IMR-90 (cell line): ENCODE measurements around the gene DDX10. TPM values are rescaled to one million over a fixed set of nuclear protein-coding genes. Genes with fewer than 3 reads are reported as not detected.

ENCODE experiments used
- ATAC-seq: fragments of 200-7000 bp; cut with Tn5 transposase; 2 replicates; pipeline ENCODE4 v1.9.1; 2020; ENCODE audit warnings: low read depth, mild to moderate bottlenecking, moderate library complexity
- BruUV-seq: library from RNA; stranded (reverse); fragments of 400-500 nt; replicated peaks from 2 replicates; lab custom pipeline; 2021; lab: Mats Ljungman, UMichigan
- CTCF ChIA-PET: fragments of 300-600 bp; formaldehyde crosslinking; extraction: SDS; loops from one replicate; lab custom pipeline; 2021; ENCODE audit warnings: antibody characterized with exemption; lab: Yijun Ruan, JAX
- POLR2A ChIA-PET: fragments of 300-600 bp; sonication (Branson Sonifier 250); formaldehyde crosslinking; loops from one replicate; lab custom pipeline; 2022; ENCODE audit warnings: antibody characterized with exemption; ENCODE audit not compliant: unreplicated experiment; lab: Charles Lee
- DNase-seq: peaks from one replicate; pipeline ENCODE4 v3.0.0; 2013
- H2AFZ ChIP-seq: replicated peaks from 2 replicates; pipeline ENCODE3; 2013; ENCODE audit warnings: low read length, mild to moderate bottlenecking; ENCODE audit not compliant: poor library complexity
- H2AK5ac ChIP-seq: 2 replicates; pipeline ENCODE4 v1.6.1; 2013; ENCODE audit warnings: low read depth, low read length, inconsistent platforms
- H2AK9ac ChIP-seq: replicated peaks from 2 replicates; pipeline ENCODE3; 2013; ENCODE audit warnings: mild to moderate bottlenecking, low read depth, low read length, moderate library complexity; ENCODE audit not compliant: poor library complexity
- H2BK120ac ChIP-seq: 2 replicates; pipeline ENCODE4 v1.6.1; 2013; ENCODE audit warnings: low read depth, low read length, inconsistent platforms
- H2BK15ac ChIP-seq: 3 replicates; pipeline ENCODE4 v1.6.1; 2013; ENCODE audit warnings: low read depth, low read length, inconsistent platforms
- H2BK20ac ChIP-seq: 2 replicates; pipeline ENCODE4 v1.6.1; 2013; ENCODE audit warnings: low read depth, mild to moderate bottlenecking, inconsistent platforms, low read length, moderate library complexity
- H2BK5ac ChIP-seq: 2 replicates; pipeline ENCODE4 v1.6.1; 2013; ENCODE audit warnings: mild to moderate bottlenecking, low read depth, low read length, inconsistent platforms; ENCODE audit not compliant: poor library complexity, severe bottlenecking
- H3K14ac ChIP-seq: replicated peaks from 2 replicates; pipeline ENCODE4 v1.6.1; 2013; ENCODE audit warnings: low read depth, low read length, inconsistent platforms
- H3K18ac ChIP-seq: 2 replicates; pipeline ENCODE4 v1.6.1; 2013; ENCODE audit warnings: low read depth, low read length, control low read depth
- H3K23ac ChIP-seq: 2 replicates; pipeline ENCODE4 v1.6.1; 2013; ENCODE audit warnings: low read depth, low read length, inconsistent platforms
- H3K27ac ChIP-seq: 2 replicates; pipeline ENCODE4 v1.5.1; 2013; ENCODE audit warnings: mild to moderate bottlenecking, control low read depth, low read length; ENCODE audit not compliant: insufficient read depth
- H3K27me3 ChIP-seq: 2 replicates; pipeline ENCODE4 v1.6.1; 2013; ENCODE audit warnings: low read length; ENCODE audit not compliant: control insufficient read depth, insufficient read depth
- H3K36me3 ChIP-seq: 2 replicates; pipeline ENCODE4 v1.6.1; 2013; ENCODE audit warnings: low read length, mixed read lengths; ENCODE audit not compliant: control insufficient read depth, insufficient read depth
- H3K4ac ChIP-seq: 2 replicates; pipeline ENCODE4 v1.6.1; 2013; ENCODE audit warnings: low read depth, low read length, inconsistent platforms
- H3K4me1 ChIP-seq: 2 replicates; pipeline ENCODE4 v1.6.1; 2013; ENCODE audit warnings: low read length, mixed read lengths; ENCODE audit not compliant: control insufficient read depth, insufficient read depth
- H3K4me2 ChIP-seq: 2 replicates; pipeline ENCODE4 v1.6.1; 2013; ENCODE audit warnings: low read depth, mild to moderate bottlenecking, control low read depth, low read length, moderate library complexity
- H3K4me3 ChIP-seq: 2 replicates; pipeline ENCODE4 v1.5.1; 2013; ENCODE audit warnings: low read depth, mild to moderate bottlenecking, control low read depth, low read length, moderate library complexity; ENCODE audit not compliant: insufficient read depth
- H3K56ac ChIP-seq: 2 replicates; pipeline ENCODE4 v1.6.1; 2013; ENCODE audit warnings: low read length, inconsistent platforms; ENCODE audit not compliant: insufficient read depth; ENCODE audit errors: extremely low read depth
- H3K79me1 ChIP-seq, 2 experiments: 2 replicates each; pipeline ENCODE4 v1.6.1; 2013; ENCODE audit warnings: low read length in 2 of 2, inconsistent platforms in 1 of 2, low read depth in 1 of 2
- H3K9ac ChIP-seq: 2 replicates; pipeline ENCODE4 v1.6.1; 2013; ENCODE audit warnings: low read depth, low read length, control low read depth
- H3K9me1 ChIP-seq: 2 replicates; pipeline ENCODE4 v1.6.1; 2013; ENCODE audit warnings: low read length, inconsistent platforms; ENCODE audit not compliant: insufficient read depth
- H3K9me3 ChIP-seq: 2 replicates; pipeline ENCODE4 v1.6.1; 2013; ENCODE audit warnings: low read length; ENCODE audit not compliant: control insufficient read depth, insufficient read depth
- H4K20me1 ChIP-seq: 2 replicates; pipeline ENCODE4 v1.6.1; 2013; ENCODE audit warnings: low read length, inconsistent platforms; ENCODE audit not compliant: insufficient read depth
- H4K5ac ChIP-seq: 2 replicates; pipeline ENCODE4 v1.6.1; 2013; ENCODE audit warnings: mild to moderate bottlenecking, low read depth, low read length, control low read depth
- H4K8ac ChIP-seq, 2 experiments: 2 replicates each; pipeline ENCODE4 v1.6.1; 2013; ENCODE audit warnings: low read depth in 2 of 2, low read length in 2 of 2, control low read depth in 1 of 2, inconsistent platforms in 1 of 2
- H4K91ac ChIP-seq: 2 replicates; pipeline ENCODE4 v1.6.1; 2013; ENCODE audit warnings: low read depth, low read length, inconsistent platforms; ENCODE audit not compliant: insufficient read depth
- BHLHE40 ChIP-seq: fragments of 150-350 bp; IDR thresholded peaks from 2 replicates; pipeline ENCODE4 v1.6.1; 2016; ENCODE audit warnings: mild to moderate bottlenecking, low read depth, low read length
- CEBPB ChIP-seq: IDR thresholded peaks from 2 replicates; pipeline ENCODE4 v1.6.1; 2012; ENCODE audit warnings: low read depth, low read length, improper control_type of control experiment
- CHD1 ChIP-seq: IDR thresholded peaks from 2 replicates; pipeline ENCODE4 v1.6.1; 2012; ENCODE audit warnings: low read depth, low read length, improper control_type of control experiment
- FOS ChIP-seq: fragments of 150-350 bp; IDR thresholded peaks from 2 replicates; pipeline ENCODE4 v1.6.1; 2016; ENCODE audit warnings: low read depth, low read length
- MAFK ChIP-seq: IDR thresholded peaks from 2 replicates; pipeline ENCODE4 v1.6.1; 2012; ENCODE audit warnings: low read depth, low read length, improper control_type of control experiment
- MAZ ChIP-seq: IDR thresholded peaks from 2 replicates; pipeline ENCODE4 v1.6.1; 2012; ENCODE audit warnings: low read depth, mild to moderate bottlenecking, low read length, improper control_type of control experiment, moderate library complexity, borderline replicate concordance
- MXI1 ChIP-seq: IDR thresholded peaks from 2 replicates; pipeline ENCODE4 v1.6.1; 2012; ENCODE audit warnings: low read depth, mild to moderate bottlenecking, low read length, moderate library complexity, borderline replicate concordance
- NFE2L2 ChIP-seq: fragments of 150-350 bp; IDR thresholded peaks from 2 replicates; pipeline ENCODE4 v1.6.1; 2016; ENCODE audit warnings: low read depth, mild to moderate bottlenecking, low read length
- POLR2A ChIP-seq: IDR thresholded peaks from 2 replicates; pipeline ENCODE4 v1.6.1; 2012; ENCODE audit warnings: mild to moderate bottlenecking, low read depth, low read length
- RAD21 ChIP-seq: IDR thresholded peaks from 2 replicates; pipeline ENCODE4 v1.6.1; 2012; ENCODE audit warnings: low read length, improper control_type of control experiment
- RCOR1 ChIP-seq: IDR thresholded peaks from 2 replicates; pipeline ENCODE4 v1.6.1; 2012; ENCODE audit warnings: mild to moderate bottlenecking, low read length, improper control_type of control experiment; ENCODE audit not compliant: insufficient replicate concordance
- RFX5 ChIP-seq: IDR thresholded peaks from 2 replicates; pipeline ENCODE4 v1.8.0; 2012; ENCODE audit warnings: low read depth, mild to moderate bottlenecking, low read length, moderate library complexity
- SMC3 ChIP-seq: fragments of 150-350 bp; IDR thresholded peaks from 2 replicates; pipeline ENCODE4 v1.6.1; 2016; ENCODE audit warnings: low read depth, mild to moderate bottlenecking, antibody characterized with exemption, low read length, moderate library complexity
- WGBS, 2 experiments: methylation state at CpG; one replicate each; pipeline versions ENCODE4 v1.1.5 to v1.1.7; 2013; ENCODE audit warnings: missing lambda C conversion rate in 2 of 2; ENCODE audit not compliant: insufficient read length in 1 of 2; ENCODE audit errors: extremely low coverage in 2 of 2; 5-methylcytosine and 5-hydroxymethylcytosine counted together
- dilution Hi-C: fragments of 300-500 bp; cut with HindIII; formaldehyde crosslinking; loops from one replicate; pipeline ENCODE4 v1.14.3; 2018; ENCODE audit warnings: low sequenced_read_pairs; ENCODE audit not compliant: unreplicated experiment
- in situ Hi-C: fragments of 300-500 bp; cut with MboI; formaldehyde crosslinking; loops from 3 replicates; pipeline ENCODE4 v1.14.3; 2019; ENCODE audit warnings: low sequenced_read_pairs, inconsistent platforms, mixed read lengths
- intact Hi-C: fragments of 100-400 bp; cut with micrococcal nuclease; formaldehyde crosslinking; loops from 2 replicates; pipeline ENCODE4 v1.10.0; 2022
- polyA plus RNA-seq, 3 experiments: library from polyadenylated mRNA; depleted of rRNA; stranded (reverse); fragments of >200 nt; gene quantifications; 2 replicates each; pipeline ENCODE4 v1.2.3, GENCODE V29; 2012; ENCODE audit warnings: low replicate concordance in 1 of 3
- total RNA-seq: library from RNA; depleted of rRNA; stranded (reverse); fragments of >200 nt; gene quantifications from 2 replicates; pipeline ENCODE4 v1.2.3, GENCODE V29; 2012
- TF ChIP-seq, protein P1 (sequence below): fragments of 150-350 bp; IDR thresholded peaks from 2 replicates; pipeline ENCODE4 v1.6.1; 2016; ENCODE audit warnings: low read depth, mild to moderate bottlenecking, low read length, moderate library complexity, borderline replicate concordance
- TF ChIP-seq, protein P2 (sequence below): fragments of 150-350 bp; IDR thresholded peaks from 2 replicates; pipeline ENCODE4 v1.6.1; 2017; ENCODE audit warnings: mild to moderate bottlenecking, antibody characterized with exemption, low read length, low read depth
- TF ChIP-seq, protein P3 (sequence below): conservative IDR thresholded peaks from 2 replicates; pipeline ENCODE4 v1.5.1; 2012; ENCODE audit warnings: mild to moderate bottlenecking, low read depth, low read length, improper control_type of control experiment

DDX10 gene
- total and polyA plus RNA-seq, 2 of the 4 experiments (the other 2 are of a cell fraction): 20.0 to 31.9 TPM

DNA sequence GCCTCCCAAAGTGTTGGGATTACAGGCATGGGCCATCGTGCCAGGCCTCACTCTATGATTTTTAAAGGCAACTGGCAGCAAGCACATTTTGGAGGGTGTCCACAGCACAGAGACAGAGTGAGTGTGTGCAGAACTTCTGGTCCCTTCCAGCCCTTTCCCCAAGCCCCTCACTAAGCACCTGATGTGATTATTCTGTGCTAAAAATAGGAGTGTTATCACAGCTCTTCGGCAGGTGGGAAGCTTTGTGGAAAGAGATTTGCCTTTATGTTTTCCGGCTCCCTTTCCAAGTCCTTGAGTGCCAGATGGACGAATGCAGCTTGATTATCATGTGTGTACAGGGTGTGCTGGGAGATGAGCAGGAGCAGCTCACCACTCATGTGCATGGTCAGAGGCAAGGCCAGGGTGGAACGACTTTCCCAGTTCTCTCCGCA is 310.8 kb downstream of the DDX10 start:
- H4K91ac ChIP-seq: no peak overlapping the region; the same call in 1 of the 2 replicates
- no peak for TF ChIP-seq CEBPB
- TF ChIP-seq BHLHE40: no peak
- TF ChIP-seq, protein P1, sequence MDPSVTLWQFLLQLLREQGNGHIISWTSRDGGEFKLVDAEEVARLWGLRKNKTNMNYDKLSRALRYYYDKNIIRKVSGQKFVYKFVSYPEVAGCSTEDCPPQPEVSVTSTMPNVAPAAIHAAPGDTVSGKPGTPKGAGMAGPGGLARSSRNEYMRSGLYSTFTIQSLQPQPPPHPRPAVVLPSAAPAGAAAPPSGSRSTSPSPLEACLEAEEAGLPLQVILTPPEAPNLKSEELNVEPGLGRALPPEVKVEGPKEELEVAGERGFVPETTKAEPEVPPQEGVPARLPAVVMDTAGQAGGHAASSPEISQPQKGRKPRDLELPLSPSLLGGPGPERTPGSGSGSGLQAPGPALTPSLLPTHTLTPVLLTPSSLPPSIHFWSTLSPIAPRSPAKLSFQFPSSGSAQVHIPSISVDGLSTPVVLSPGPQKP: no peak
- no peak for TF ChIP-seq RCOR1
- no peak for TF ChIP-seq SMC3
- no peak for TF ChIP-seq RAD21
- no peak for TF ChIP-seq NFE2L2
- no peak for TF ChIP-seq MAFK
- TF ChIP-seq, protein P2, sequence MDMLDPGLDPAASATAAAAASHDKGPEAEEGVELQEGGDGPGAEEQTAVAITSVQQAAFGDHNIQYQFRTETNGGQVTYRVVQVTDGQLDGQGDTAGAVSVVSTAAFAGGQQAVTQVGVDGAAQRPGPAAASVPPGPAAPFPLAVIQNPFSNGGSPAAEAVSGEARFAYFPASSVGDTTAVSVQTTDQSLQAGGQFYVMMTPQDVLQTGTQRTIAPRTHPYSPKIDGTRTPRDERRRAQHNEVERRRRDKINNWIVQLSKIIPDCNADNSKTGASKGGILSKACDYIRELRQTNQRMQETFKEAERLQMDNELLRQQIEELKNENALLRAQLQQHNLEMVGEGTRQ: no peak
- TF ChIP-seq RFX5: no peak
- TF ChIP-seq CHD1: no peak
- no peak for TF ChIP-seq POLR2A
- TF ChIP-seq MAZ: no peak
- TF ChIP-seq MXI1: no peak
- TF ChIP-seq, protein P3, sequence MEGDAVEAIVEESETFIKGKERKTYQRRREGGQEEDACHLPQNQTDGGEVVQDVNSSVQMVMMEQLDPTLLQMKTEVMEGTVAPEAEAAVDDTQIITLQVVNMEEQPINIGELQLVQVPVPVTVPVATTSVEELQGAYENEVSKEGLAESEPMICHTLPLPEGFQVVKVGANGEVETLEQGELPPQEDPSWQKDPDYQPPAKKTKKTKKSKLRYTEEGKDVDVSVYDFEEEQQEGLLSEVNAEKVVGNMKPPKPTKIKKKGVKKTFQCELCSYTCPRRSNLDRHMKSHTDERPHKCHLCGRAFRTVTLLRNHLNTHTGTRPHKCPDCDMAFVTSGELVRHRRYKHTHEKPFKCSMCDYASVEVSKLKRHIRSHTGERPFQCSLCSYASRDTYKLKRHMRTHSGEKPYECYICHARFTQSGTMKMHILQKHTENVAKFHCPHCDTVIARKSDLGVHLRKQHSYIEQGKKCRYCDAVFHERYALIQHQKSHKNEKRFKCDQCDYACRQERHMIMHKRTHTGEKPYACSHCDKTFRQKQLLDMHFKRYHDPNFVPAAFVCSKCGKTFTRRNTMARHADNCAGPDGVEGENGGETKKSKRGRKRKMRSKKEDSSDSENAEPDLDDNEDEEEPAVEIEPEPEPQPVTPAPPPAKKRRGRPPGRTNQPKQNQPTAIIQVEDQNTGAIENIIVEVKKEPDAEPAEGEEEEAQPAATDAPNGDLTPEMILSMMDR: no peak
- no peak for TF ChIP-seq FOS
- H3K27me3 ChIP-seq: no peaks in the 10 kb centered on the region
- H2AK9ac ChIP-seq: no peak overlapping the region
- H3K4ac ChIP-seq: peak overlapping the region; percentile 10; the same call in 1 of the 2 replicates
- H3K18ac ChIP-seq: no peak overlapping the region
- no peak overlapping the region for H2BK5ac ChIP-seq
- H3K23ac ChIP-seq: no peak overlapping the region
- no peaks in the 10 kb centered on the region for H4K20me1 ChIP-seq
- no peak overlapping the region for H4K8ac ChIP-seq
- H3K9me1 ChIP-seq: peaks cover 20% of the 10 kb centered on the region
- intact Hi-C loops: no loop called here
- no peak for ATAC-seq
- WGBS, 2 experiments: no CpG with 5 or more reads among the region's 6 CpGs
- H2AK5ac ChIP-seq: peak overlapping the region; percentile 66; the same call in 1 of the 2 replicates
- no peaks in the 10 kb centered on the region for H3K9me3 ChIP-seq
- no peak overlapping the region for H4K5ac ChIP-seq
- dilution Hi-C loops: no loop called here
- DNase-seq: no peak
- H3K4me1 ChIP-seq: peaks cover 4% of the 10 kb centered on the region
- no peak overlapping the region for H3K4me2 ChIP-seq
- ChIA-PET CTCF (no interaction called here), POLR2A (no interaction called here)
- H3K56ac ChIP-seq: no peak overlapping the region
- H3K4me3 ChIP-seq: no peak overlapping the region
- H3K36me3 ChIP-seq: no peaks in the 10 kb centered on the region
- H3K9ac ChIP-seq: no peak overlapping the region
- H3K27ac ChIP-seq: no peak overlapping the region
- no peaks in the 10 kb centered on the region for H3K79me1 ChIP-seq
- H2BK20ac ChIP-seq: peak overlapping the region; percentile 70
- in situ Hi-C loops: no loop called here
- H2AFZ ChIP-seq: no peak overlapping the region
- H2BK15ac ChIP-seq: peak overlapping the region; percentile 87; the same call in 1 of the 3 replicates
- peak overlapping the region; percentile 69 for H2BK120ac ChIP-seq
- BruUV-seq: no TSS peak
- peak overlapping the region; percentile 50; the same call in 1 of the 2 replicates for H3K14ac ChIP-seq
